IPS-NIHi7 (cell line): Measurements from ENCODE around the gene TRIM47.

Experiments
- DNase-seq: peaks from one replicate; pipeline ENCODE4 v3.0.0; 2012; ENCODE audit warnings: mixed read lengths; ENCODE audit errors: extremely low spot score

Gene TRIM47, protein sequence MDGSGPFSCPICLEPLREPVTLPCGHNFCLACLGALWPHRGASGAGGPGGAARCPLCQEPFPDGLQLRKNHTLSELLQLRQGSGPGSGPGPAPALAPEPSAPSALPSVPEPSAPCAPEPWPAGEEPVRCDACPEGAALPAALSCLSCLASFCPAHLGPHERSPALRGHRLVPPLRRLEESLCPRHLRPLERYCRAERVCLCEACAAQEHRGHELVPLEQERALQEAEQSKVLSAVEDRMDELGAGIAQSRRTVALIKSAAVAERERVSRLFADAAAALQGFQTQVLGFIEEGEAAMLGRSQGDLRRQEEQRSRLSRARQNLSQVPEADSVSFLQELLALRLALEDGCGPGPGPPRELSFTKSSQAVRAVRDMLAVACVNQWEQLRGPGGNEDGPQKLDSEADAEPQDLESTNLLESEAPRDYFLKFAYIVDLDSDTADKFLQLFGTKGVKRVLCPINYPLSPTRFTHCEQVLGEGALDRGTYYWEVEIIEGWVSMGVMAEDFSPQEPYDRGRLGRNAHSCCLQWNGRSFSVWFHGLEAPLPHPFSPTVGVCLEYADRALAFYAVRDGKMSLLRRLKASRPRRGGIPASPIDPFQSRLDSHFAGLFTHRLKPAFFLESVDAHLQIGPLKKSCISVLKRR

DNA sequence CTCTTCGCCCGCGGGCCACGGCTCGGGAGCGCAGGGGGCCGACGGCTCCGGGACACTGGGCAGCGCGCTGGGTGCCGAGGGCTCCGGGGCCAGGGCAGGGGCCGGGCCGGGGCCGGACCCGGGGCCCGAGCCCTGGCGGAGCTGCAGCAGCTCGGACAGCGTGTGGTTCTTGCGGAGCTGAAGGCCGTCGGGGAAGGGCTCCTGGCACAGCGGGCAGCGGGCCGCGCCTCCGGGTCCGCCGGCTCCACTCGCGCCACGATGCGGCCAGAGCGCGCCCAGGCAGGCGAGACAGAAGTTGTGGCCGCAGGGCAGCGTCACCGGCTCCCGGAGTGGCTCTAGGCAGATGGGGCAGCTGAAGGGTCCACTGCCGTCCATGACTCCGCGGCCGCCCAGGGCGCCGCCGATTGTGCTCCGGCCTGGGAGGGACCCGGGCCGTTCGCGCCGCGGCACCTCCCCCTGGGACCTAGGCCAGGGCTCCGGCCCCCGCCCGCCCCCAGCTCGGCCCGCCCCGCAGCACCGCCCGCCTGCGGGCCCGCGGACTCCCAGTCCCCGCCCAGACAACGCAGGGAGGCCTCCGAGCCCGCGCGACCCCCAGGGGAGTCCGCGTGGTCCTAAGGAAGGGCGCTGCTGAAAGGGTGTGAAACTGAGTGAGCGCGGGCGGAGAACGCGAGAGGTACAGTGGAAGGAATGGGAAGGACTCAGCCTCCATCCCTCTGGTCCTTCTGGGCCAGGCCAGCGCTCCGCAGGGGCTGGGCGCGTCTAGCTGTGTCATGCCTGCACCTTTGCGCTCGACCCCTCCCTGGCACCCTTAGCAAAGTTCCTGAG is at the start of gene TRIM47:
Gene TRIM47, minus strand, starts transcription at position 408 of the 825 bp plus-strand sequence. Its CDS starts 33 bp downstream, at position 375.
- no peak for DNase-seq

- DNase-seq: peak; percentile 90
Measured at GRCh38 chr17:75927286-75927922, 49.0 kb upstream of the TRIM47 start.

DNA sequence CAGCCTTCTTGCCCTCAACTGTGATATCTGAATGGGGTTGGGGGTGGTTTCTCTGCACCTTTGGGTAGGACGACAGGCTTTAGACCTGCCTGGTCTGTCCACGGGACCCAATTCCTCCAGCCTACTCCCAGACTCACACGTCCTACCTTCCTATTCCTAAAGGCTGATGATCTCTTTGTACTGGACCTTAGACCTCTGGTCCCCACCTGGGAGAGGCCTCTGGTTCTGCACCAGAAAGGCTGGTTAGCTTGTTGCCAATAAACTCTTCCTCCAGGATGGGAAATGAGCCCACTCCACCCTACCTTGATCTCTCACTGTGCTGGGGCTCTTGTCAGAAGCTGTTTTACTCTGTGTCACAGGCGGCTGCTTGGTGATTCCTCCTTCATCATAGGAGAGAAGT is 48.1 kb upstream of the TRIM47 start:
- no peak for DNase-seq

DNA sequence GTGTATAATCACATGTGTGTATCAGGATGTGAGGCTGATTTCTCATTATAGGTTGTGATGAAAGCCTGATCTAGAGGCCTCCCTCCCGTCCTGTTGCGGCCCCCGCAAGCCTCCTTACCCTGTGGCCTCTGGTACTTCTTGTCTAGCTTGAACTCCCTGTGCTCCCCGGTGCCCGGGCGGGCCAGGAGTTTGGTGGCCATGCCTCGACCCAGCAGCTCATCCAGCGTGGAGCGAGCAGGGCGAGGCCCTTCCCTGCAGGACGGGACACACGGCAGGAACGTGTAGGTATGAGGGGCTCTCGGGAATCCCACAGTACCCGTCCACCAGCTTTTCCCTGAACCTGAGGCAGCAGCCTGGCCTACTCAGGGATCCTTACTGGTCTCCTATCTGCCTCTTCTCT is 47.5 kb upstream of the TRIM47 start:
- DNase-seq: no peak

- DNase-seq: no peak
Measured at GRCh38 chr17:75925103-75925502, 46.7 kb upstream of the TRIM47 start.

GRCh38 chr17:75922963-75923874 is 44.8 kb upstream of the TRIM47 start:
- no peak for DNase-seq

GRCh38 chr17:75922173-75922961 is 44.0 kb upstream of the TRIM47 start:
- DNase-seq: no peak

DNA sequence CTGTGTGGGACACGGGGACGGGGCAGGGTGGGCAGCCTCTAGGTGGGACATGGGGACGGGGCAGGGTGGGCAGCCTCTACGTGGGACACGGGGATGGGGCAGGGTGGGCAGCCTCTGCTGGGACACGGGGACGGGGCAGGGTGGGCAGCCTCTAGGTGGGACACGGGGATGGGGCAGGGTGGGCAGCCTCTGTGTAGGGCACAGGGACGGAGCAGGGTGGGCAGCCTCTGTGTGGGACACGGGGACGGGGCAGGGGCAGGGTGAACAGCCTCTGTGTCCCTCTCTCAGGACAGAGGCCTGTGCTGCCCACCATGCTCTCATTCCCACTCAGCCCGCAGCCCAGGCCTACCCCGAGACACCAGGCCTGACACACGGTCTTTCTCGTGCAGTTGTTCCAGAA is 43.2 kb upstream of the TRIM47 start:
- DNase-seq: no peak

DNA sequence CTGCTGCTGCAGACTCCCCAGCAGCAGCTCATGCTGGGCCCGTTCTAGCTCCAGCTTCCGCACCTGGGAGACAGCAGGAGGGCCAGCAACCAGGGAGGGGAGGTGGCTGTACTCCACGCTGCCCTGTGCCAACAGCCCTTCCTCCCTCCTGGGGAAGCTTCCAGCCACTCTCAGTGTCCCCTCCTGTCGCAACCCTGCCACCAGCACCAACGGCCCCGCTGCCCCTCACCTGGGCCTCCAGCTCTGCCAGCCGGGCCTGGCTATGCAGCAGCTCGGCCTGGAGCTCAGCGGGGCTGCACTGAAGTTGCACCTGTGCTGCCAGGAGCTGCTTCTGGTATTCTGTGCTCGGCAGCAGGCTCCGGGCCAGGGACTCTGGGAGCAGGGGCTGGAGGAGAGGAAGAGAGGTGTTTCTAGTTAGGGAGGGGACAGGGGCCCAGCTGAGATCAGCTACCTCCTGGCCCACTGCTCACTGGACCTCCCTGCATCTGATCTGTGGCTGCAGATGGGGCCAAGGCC is 41.7 kb upstream of the TRIM47 start:
- DNase-seq: no peak

- DNase-seq: no peak
Measured at GRCh38 chr17:75919611-75920010, 41.2 kb upstream of the TRIM47 start.

- DNase-seq: no peak
Measured at GRCh38 chr17:75917917-75918445, 39.6 kb upstream of the TRIM47 start.

GRCh38 chr17:75917141-75917916 is 38.9 kb upstream of the TRIM47 start:
- no peak for DNase-seq

DNA sequence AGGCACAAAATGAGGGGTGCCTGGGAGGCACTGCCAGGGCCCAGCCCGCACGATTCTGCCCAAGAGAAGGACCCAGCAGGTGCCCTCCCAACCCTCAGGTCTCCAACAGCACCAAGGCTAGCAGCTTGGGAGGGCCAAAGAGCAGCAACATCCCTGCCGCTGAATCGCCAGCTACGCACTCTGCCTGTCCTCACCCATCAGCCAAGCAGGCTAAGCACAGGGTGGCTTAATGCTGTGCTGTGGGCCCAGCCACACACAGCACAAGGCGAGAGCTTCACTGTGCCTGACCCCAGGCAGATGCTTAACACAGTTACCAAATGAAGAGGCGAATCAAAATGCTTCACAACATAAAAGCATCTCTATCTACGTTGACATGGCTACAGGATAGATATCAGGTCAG is 36.9 kb upstream of the TRIM47 start:
- no peak for DNase-seq

GRCh38 chr17:75914643-75915267 is 36.4 kb upstream of the TRIM47 start:
- peak; percentile 50 for DNase-seq

DNA sequence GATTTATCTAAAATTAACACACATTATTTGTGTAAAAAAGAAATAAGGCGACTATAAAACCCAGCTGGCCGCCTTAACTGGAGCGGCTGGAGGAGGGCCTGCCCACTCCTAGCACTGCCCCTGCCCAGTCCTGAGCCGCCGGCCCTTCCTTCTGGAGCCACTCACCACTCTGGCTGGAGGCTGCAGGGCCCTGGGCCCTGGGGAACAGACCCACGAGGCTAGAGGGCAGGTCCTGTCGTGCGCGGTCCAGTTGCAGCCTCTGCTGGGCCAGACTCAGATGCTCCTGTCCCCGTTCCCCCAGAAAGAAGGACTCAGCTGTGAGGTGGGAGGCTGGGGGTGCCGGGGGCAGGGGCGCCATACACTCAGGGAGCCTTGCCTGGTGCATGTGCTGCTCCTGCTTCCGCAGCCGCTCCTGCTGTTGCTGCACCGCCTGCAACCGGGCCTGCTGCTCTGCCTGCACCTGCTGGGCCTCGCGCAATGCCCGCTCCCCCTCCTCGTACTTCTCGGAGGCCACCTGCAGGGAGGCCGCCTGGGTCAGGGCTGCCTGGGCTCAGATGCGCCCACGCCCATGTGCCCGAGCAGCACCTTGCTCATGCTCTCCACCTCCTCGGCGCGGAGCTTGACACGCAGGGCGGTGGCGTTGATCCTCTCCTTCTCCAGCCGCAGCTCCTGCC is 35.3 kb upstream of the TRIM47 start:
- DNase-seq: no peak

DNA sequence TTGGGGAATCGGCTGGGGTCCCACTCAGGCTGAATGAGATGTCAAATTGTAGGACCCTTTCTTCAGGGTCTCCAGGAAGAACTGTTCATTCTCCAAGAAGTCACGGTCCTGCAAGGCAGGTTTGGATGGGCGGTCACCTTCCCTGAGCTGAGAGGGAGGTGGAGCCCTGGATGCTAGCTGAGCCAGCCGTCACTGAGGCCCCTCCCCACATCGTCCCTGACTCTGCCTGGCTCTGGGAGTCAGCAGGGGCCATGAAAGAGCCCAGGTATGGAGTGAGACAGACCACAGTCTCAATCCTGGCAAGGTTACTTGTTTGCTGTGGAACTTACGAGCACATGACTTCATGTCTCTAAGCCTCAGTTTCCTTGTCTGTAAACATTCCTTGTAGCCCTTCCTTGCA is 32.3 kb upstream of the TRIM47 start:
- peak; percentile 67 for DNase-seq

GRCh38 chr17:75909812-75910274 is 31.5 kb upstream of the TRIM47 start:
- DNase-seq: no peak
